HepG2 (cell line): Measurements from ENCODE around the gene GDF2.

Source experiments
- EZH2 ChIP-seq: conservative IDR thresholded peaks from 2 replicates; pipeline ENCODE4 v1.6.1; 2012; ENCODE audit warnings: mild to moderate bottlenecking, low read depth, low read length, moderate library complexity
- THYN1 ChIP-seq: sonication (generic); formaldehyde crosslinking; IDR thresholded peaks from 2 replicates; pipeline ENCODE4 v1.8.1; 2023; ENCODE audit warnings: low read depth, mild to moderate bottlenecking, moderate library complexity, missing genetic modification reagents, borderline replicate concordance

GRCh38 chr10:47288916-47289495, 33.2 kb upstream of the GDF2 start:
- no peak for TF ChIP-seq THYN1 (CRISPR knock-in tag)
- TF ChIP-seq EZH2, result no peak
